Cardiac muscle cell (in vitro differentiated cells and primary cell): ENCODE results near the gene TREM1. TPM values are rescaled to one million over a fixed set of nuclear protein-coding genes. Genes with fewer than 3 reads are reported as not detected.

Source experiments
- DNase-seq, 2 donors: peaks; one replicate each; pipeline versions ENCODE4 v3.0.0 to v3.0.0-alpha.2; 2010 to 2017; ENCODE audit warnings: low read depth in 1 of 2, low spot score in 1 of 2
- H3K27ac ChIP-seq: fragments of 200-600 bp; sonication (generic); 2 replicates; pipeline ENCODE4 v1.5.1; 2016
- H3K27me3 ChIP-seq: fragments of 200-600 bp; sonication (generic); 2 replicates; pipeline ENCODE4 v1.6.0; 2016; ENCODE audit warnings: control low read depth
- H3K36me3 ChIP-seq: fragments of 200-600 bp; sonication (generic); 2 replicates; pipeline ENCODE4 v1.5.1; 2016; ENCODE audit warnings: control low read depth
- H3K4me1 ChIP-seq: fragments of 200-600 bp; sonication (generic); 2 replicates; pipeline ENCODE4 v1.8.1; 2017; ENCODE audit warnings: low read depth, mild to moderate bottlenecking, mixed run types
- H3K4me3 ChIP-seq: fragments of 200-600 bp; sonication (generic); 2 replicates; pipeline ENCODE4 v1.5.1; 2016; ENCODE audit warnings: mild to moderate bottlenecking
- H3K9me3 ChIP-seq: fragments of 200-600 bp; sonication (generic); 2 replicates; pipeline ENCODE4 v1.5.1; 2017; ENCODE audit warnings: low read depth, mild to moderate bottlenecking, control low read depth
- CTCF ChIP-seq: IDR thresholded peaks from 2 replicates; pipeline ENCODE4 v1.5.1; 2012; ENCODE audit warnings: low read depth, mild to moderate bottlenecking, low read length
- polyA plus RNA-seq: library from polyadenylated mRNA; unstranded; fragments of >200 nt; fragmentation: Nextera tagmentation; extraction: Ambion mirVana; gene quantifications from 2 replicates; pipeline ENCODE4 v1.2.1, GENCODE V29; 2016
- total RNA-seq: library from RNA; depleted of rRNA; stranded (reverse); fragments of >200 nt; gene quantifications from 2 replicates; pipeline ENCODE4 v1.2.3, GENCODE V29; 2016

TREM1 gene
- total and polyA plus RNA-seq, 2 experiments from 2014 or later, result not detected

DNA sequence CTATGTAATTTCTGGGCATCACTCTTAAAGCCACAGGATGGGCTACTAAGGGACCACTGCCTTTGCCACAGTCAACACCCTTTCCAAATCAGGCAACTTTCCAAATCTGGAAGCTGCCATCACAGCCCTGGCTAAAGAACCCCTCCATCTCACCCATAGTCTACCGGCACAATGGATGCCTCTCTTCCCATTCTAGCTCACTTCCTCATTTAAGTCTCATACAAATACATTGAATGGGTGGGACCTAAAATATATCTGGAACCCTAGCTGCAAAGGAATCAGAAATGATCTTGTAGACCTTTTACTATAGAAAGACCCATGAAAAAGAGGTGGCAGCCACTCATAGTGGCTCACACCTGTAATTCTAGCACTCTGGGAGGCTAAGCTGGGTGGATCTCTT lies 61.7 kb downstream of the TREM1 start:
- Histone ChIP-seq H3K4me3 (no peak overlapping the region), H3K27me3 (peaks cover 3% of the 10 kb centered on the region), H3K36me3 (no peaks in the 10 kb centered on the region), H3K4me1 (peaks cover 14% of the 10 kb centered on the region), H3K9me3 (no peaks in the 10 kb centered on the region), H3K27ac (no peak overlapping the region)
- DNase-seq, result no peak
- no peak for TF ChIP-seq CTCF

Other genes with a start within 250 kb of the TREM1 start
- gene UNC5CL, start 247.5 kb downstream of the TREM1 start, total RNA-seq, result 7.6 and 13.9 TPM in 2 replicates
- gene UNC5CL, start 247.5 kb downstream of the TREM1 start, polyA plus RNA-seq, result 3.3 and 5.3 TPM in 2 replicates
- not detected in 2 replicates for gene TSPO2, start 244.2 kb downstream of the TREM1 start, total RNA-seq
- gene TSPO2, start 244.2 kb downstream of the TREM1 start, polyA plus RNA-seq, result not detected in 2 replicates
- gene APOBEC2, start 233.5 kb downstream of the TREM1 start, total RNA-seq, result 135 and 172 TPM in 2 replicates
- 107 and 156 TPM in 2 replicates for gene APOBEC2, start 233.5 kb downstream of the TREM1 start, polyA plus RNA-seq
- gene OARD1, start 214.3 kb downstream of the TREM1 start, total RNA-seq, result 22.4 and 27.5 TPM in 2 replicates
- gene OARD1, start 214.3 kb downstream of the TREM1 start, polyA plus RNA-seq, result 56.3 and 80.0 TPM in 2 replicates
- gene NFYA, start 213.7 kb downstream of the TREM1 start, total RNA-seq, result 9.8 and 14.4 TPM in 2 replicates
- 8.0 and 14.5 TPM in 2 replicates for gene NFYA, start 213.7 kb downstream of the TREM1 start, polyA plus RNA-seq
- gene TREML1, start 132.3 kb downstream of the TREM1 start, total RNA-seq, result not detected in 2 replicates
- gene TREML1, start 132.3 kb downstream of the TREM1 start, polyA plus RNA-seq, result not detected in 2 replicates
- not detected in 2 replicates for gene TREM2, start 123.6 kb downstream of the TREM1 start, total RNA-seq
- gene TREM2, start 123.6 kb downstream of the TREM1 start, polyA plus RNA-seq, result not detected in 2 replicates
- not detected in 2 replicates for gene TREML2, start 85.5 kb downstream of the TREM1 start, total RNA-seq
- gene TREML2, start 85.5 kb downstream of the TREM1 start, polyA plus RNA-seq, result not detected in 2 replicates
- not detected in 2 replicates for gene TREML4, start 58.3 kb downstream of the TREM1 start, total RNA-seq
- not detected in 2 replicates for gene TREML4, start 58.3 kb downstream of the TREM1 start, polyA plus RNA-seq
- gene NCR2, start 48.9 kb upstream of the TREM1 start, total RNA-seq, result not detected in 2 replicates
- gene NCR2, start 48.9 kb upstream of the TREM1 start, polyA plus RNA-seq, result not detected in 2 replicates